Measurements from ENCODE around the gene TNFAIP3. TPM values are rescaled to one million over a fixed set of nuclear protein-coding genes. Genes with fewer than 3 reads are reported as not detected.

TNFAIP3 gene
- total and polyA plus RNA-seq, 2 of the 8 experiments (the other 6 are each of a cell fraction or from before 2014, with no cell fraction given): 1.6 to 2.0 TPM

DNA sequence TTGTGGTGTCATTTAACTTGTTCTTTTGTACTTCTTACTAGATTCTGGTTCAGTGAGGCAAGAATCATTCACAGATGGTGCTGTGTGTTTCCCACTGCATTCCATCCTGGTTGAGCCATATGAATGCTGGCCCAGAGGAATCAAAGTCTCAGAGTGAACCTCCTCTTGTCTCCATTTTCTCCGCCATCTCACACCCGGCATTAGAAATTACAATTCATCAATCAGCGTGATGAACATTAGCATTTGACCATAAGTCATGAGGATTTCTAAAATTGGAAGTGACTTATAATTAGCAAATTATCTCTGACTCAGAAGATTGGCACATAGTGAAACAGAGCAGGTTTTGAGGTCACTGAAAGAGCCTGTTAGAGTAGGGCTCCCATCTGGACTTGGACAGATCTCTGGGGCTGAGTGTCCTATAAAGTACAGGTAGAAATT is 25.2 kb downstream of the TNFAIP3 start:
- Histone ChIP-seq H2BK12ac (ENCODE audit: low read depth, low read length) (no peak overlapping the region), H3K79me1 (ENCODE audit: low read depth, low read length) (no peaks in the 10 kb centered on the region), H3K4me3 (ENCODE audit: extremely low read depth in 1 of 4, insufficient read depth in 2 of 4, low read depth in 3 of 4, low read length in 4 of 4) (no peak overlapping the region), H3K27ac (ENCODE audit: low read depth, low read length) (no peak overlapping the region), H2BK120ac (replicated peaks; ENCODE audit: low read depth, low read length) (no peak overlapping the region), H2BK20ac (ENCODE audit: low read length) (no peak overlapping the region), H3K14ac (ENCODE audit: insufficient read length) (no peak overlapping the region), H4K8ac (ENCODE audit: extremely low read depth, insufficient read depth, low read length) (no peak overlapping the region), H2BK5ac (ENCODE audit: low read depth, low read length) (no peak overlapping the region), H2BK15ac (ENCODE audit: low read length) (no peak overlapping the region), H3K23ac (ENCODE audit: insufficient read length) (no peak overlapping the region), H3K4ac (replicated peaks; ENCODE audit: insufficient read length, low read depth, low read length) (no peak overlapping the region), H3K23me2 (ENCODE audit: low read depth, low read length) (no peaks in the 10 kb centered on the region), H3K4me2 (ENCODE audit: insufficient read depth in 1 of 2, low read depth in 2 of 2, low read length in 2 of 2) (no peak overlapping the region), H4K5ac (ENCODE audit: insufficient read length, low read depth, low read length) (no peak overlapping the region), H3K9me3 (ENCODE audit: insufficient read depth in 2 of 2, low read depth in 1 of 2, low read length in 1 of 2) (no peaks in the 10 kb centered on the region), H3K18ac (ENCODE audit: extremely low read depth, low read length) (no peak overlapping the region), H3K56ac (replicated peaks; ENCODE audit: insufficient read length, low read depth, low read length) (no peak overlapping the region), H3K27me3 (replicated peaks in 1 of 4; ENCODE audit: control insufficient read depth in 3 of 4, extremely low read depth in 1 of 4, insufficient read depth in 3 of 4, low read length in 3 of 4) (no peaks in the 10 kb centered on the region), H3K79me2 (ENCODE audit: control insufficient read depth in 1 of 2, insufficient read depth in 2 of 2, low read length in 2 of 2) (no peaks in the 10 kb centered on the region), H2AK5ac (ENCODE audit: low read depth, low read length) (no peak overlapping the region), H3K9ac (replicated peaks in 1 of 4; ENCODE audit: extremely low read depth in 1 of 4, low read depth in 3 of 4, low read length in 3 of 4) (no peak overlapping the region), H4K20me1 (replicated peaks in 1 of 2; ENCODE audit: control insufficient read depth in 1 of 2, insufficient read depth in 2 of 2, low read length in 2 of 2) (no peaks in the 10 kb centered on the region), H3K4me1 (replicated peaks in 1 of 4; ENCODE audit: control insufficient read depth in 3 of 4, insufficient read depth in 4 of 4, low read length in 3 of 4) (no peaks in the 10 kb centered on the region), H4K91ac (replicated peaks; ENCODE audit: insufficient read length, low read length) (no peak overlapping the region), H3K36me3 (ENCODE audit: control insufficient read depth in 2 of 4, insufficient read depth in 4 of 4, low read length in 3 of 4) (no peaks in the 10 kb centered on the region), H2AFZ (ENCODE audit: low read length) (no peak overlapping the region)
- DNase-seq (ENCODE audit: low read depth in 1 of 2, low spot score in 2 of 2): no peak
- no peak for FAIRE-seq
- POLR2A ChIA-PET (ENCODE audit: partially characterized antibody): interaction anchor here (0.7 kb wide), 1 partner anchor 47 kb away, joined by 3 read pairs; no protein-coding TSS in a partner anchor
- CTCF ChIA-PET (ENCODE audit: partially characterized antibody): interaction anchor here (1.8 to 3.2 kb wide), 2 partner anchors 11 to 53 kb away, joined by 4 to 11 read pairs; no protein-coding TSS in a partner anchor
- 100% methylated on average over 3 of the region's 3 CpGs; no CpG with 5 or more reads in 1 of the 2 experiments for WGBS, 2 experiments (ENCODE audit: extremely low coverage in 1 of 2, insufficient coverage in 1 of 2, insufficient read length in 1 of 2, insufficient replicate concordance in 2 of 2, low coverage in 1 of 2, low lambda C conversion rate in 2 of 2, missing lambda C conversion rate in 1 of 2)
- TF ChIP-seq MAFK (IDR thresholded peaks at IDR 0.05; ENCODE audit: low read depth, low read length): no peak
- TF ChIP-seq BCL11A (IDR thresholded peaks at IDR 0.05; ENCODE audit: low read depth in 2 of 2, low read length in 2 of 2): no peak
- no peak for TF ChIP-seq EZH2 (IDR thresholded peaks at IDR 0.05; ENCODE audit: low read depth, low read length, severe bottlenecking)
- no peak for TF ChIP-seq RFX5 (IDR thresholded peaks at IDR 0.05; ENCODE audit: borderline replicate concordance, low read depth, low read length)
- no peak for TF ChIP-seq YY1 (IDR thresholded peaks at IDR 0.05; ENCODE audit: low read depth, low read length)
- TF ChIP-seq GABPA (IDR thresholded peaks at IDR 0.05; ENCODE audit: borderline replicate concordance, insufficient read depth, low read length): no peak
- no peak for TF ChIP-seq KDM5A (IDR thresholded peaks at IDR 0.05; ENCODE audit: low read length)
- TF ChIP-seq PHF8 (conservative IDR thresholded peaks at IDR 0.05; ENCODE audit: low read depth, low read length): no peak
- TF ChIP-seq, protein P1, sequence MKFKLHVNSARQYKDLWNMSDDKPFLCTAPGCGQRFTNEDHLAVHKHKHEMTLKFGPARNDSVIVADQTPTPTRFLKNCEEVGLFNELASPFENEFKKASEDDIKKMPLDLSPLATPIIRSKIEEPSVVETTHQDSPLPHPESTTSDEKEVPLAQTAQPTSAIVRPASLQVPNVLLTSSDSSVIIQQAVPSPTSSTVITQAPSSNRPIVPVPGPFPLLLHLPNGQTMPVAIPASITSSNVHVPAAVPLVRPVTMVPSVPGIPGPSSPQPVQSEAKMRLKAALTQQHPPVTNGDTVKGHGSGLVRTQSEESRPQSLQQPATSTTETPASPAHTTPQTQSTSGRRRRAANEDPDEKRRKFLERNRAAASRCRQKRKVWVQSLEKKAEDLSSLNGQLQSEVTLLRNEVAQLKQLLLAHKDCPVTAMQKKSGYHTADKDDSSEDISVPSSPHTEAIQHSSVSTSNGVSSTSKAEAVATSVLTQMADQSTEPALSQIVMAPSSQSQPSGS (IDR thresholded peaks at IDR 0.05; ENCODE audit: low read length): no peak
- TF ChIP-seq, protein P2, sequence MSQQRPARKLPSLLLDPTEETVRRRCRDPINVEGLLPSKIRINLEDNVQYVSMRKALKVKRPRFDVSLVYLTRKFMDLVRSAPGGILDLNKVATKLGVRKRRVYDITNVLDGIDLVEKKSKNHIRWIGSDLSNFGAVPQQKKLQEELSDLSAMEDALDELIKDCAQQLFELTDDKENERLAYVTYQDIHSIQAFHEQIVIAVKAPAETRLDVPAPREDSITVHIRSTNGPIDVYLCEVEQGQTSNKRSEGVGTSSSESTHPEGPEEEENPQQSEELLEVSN (IDR thresholded peaks at IDR 0.05): no peak
- no peak for TF ChIP-seq JUN (IDR thresholded peaks at IDR 0.05; ENCODE audit: low read depth, low read length)
- no peak for TF ChIP-seq GTF2F1 (IDR thresholded peaks at IDR 0.05; ENCODE audit: borderline replicate concordance, low read depth, low read length)
